ES-I3 (cell line): ENCODE measurements around the gene TLR10.

Experiments
- H3K36me3 ChIP-seq: 2 replicates; pipeline ENCODE4 v1.6.1; 2013; ENCODE audit warnings: mild to moderate bottlenecking, low read length, control low read depth, moderate library complexity; ENCODE audit not compliant: insufficient read depth
- H3K4me1 ChIP-seq: 2 replicates; pipeline ENCODE4 v1.6.1; 2013; ENCODE audit warnings: mild to moderate bottlenecking, control low read depth, low read length; ENCODE audit not compliant: insufficient read depth
- H3K9ac ChIP-seq: 2 replicates; pipeline ENCODE4 v1.6.1; 2013; ENCODE audit warnings: low read depth, mild to moderate bottlenecking, low read length, moderate library complexity
- H3K9me3 ChIP-seq: 2 replicates; pipeline ENCODE4 v1.6.1; 2013; ENCODE audit warnings: mild to moderate bottlenecking, low read length, moderate library complexity; ENCODE audit not compliant: control insufficient read depth, insufficient read depth

TLR10 gene

GRCh38 chr4:38764277-38764676, 18.5 kb downstream of the TLR10 start:
- Histone ChIP-seq H3K9me3 (no peaks in the 10 kb centered on the region), H3K36me3 (no peaks in the 10 kb centered on the region), H3K9ac (no peak overlapping the region), H3K4me1 (no peaks in the 10 kb centered on the region)

DNA sequence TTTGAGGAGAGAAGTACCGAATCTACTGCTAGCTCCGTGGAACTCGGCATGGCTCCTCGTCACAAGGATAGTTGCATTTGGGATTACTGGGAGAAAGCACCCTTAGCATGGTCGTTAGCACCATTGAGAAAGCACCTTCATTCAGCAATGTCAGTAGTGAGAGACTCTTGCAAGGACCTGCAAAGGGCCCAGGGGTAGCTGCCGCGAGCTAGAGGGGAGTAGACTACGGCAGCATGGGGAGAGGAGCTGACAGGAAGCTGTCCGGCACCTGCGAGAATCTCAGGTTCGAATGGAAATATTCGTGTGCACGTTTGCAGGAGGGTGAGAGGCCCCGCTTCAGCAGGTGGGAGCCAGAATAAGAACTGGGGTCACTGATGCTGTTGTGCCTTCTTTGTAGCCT, 20.2 kb downstream of the TLR10 start:
- no peaks in the 10 kb centered on the region for H3K36me3 ChIP-seq
- no peak overlapping the region for H3K9ac ChIP-seq
- no peaks in the 10 kb centered on the region for H3K4me1 ChIP-seq
- no peaks in the 10 kb centered on the region for H3K9me3 ChIP-seq

- H3K9ac ChIP-seq: no peak overlapping the region
- H3K9me3 ChIP-seq: no peaks in the 10 kb centered on the region
- H3K4me1 ChIP-seq: no peaks in the 10 kb centered on the region
- H3K36me3 ChIP-seq: no peaks in the 10 kb centered on the region
Observed at GRCh38 chr4:38759790-38760122, 23.0 kb downstream of the TLR10 start.

- Histone ChIP-seq H3K9ac (no peak overlapping the region), H3K9me3 (no peaks in the 10 kb centered on the region), H3K4me1 (no peaks in the 10 kb centered on the region), H3K36me3 (no peaks in the 10 kb centered on the region)
Observed at GRCh38 chr4:38759113-38759789, 23.5 kb downstream of the TLR10 start.

DNA sequence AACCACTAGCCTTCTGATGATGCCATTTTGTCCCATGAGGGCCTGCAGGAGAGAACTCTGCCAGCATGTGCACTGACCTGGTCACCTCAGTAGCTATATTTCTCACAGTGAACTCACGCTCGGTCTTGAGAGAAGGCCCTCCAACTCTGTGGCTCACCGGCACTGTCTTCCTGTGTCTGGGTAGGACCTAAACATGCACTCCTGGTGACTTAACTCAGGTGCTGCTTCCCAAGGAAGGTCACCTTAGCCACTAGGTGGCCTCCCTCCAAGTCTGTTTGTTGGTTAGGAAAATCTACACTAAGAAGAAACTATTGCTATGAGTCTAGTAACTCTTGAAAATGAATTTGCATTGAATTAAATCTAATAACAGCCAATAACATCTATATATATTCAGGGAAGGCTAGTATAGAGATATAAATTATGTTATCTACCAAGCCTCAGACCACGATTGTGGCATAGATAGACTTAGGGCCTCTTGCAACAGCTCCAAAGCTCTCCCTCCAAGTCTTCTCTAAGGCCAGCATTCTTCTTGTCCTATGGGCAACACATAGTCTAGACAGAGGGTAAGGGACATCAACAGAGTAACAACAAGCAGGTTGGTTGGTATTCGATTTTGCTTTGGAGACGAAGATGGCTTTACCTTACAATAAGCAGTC, 24.7 kb downstream of the TLR10 start:
- Histone ChIP-seq H3K36me3 (no peaks in the 10 kb centered on the region), H3K9me3 (no peaks in the 10 kb centered on the region), H3K4me1 (no peaks in the 10 kb centered on the region; the same call in 1 of the 2 replicates), H3K9ac (no peak overlapping the region)

DNA sequence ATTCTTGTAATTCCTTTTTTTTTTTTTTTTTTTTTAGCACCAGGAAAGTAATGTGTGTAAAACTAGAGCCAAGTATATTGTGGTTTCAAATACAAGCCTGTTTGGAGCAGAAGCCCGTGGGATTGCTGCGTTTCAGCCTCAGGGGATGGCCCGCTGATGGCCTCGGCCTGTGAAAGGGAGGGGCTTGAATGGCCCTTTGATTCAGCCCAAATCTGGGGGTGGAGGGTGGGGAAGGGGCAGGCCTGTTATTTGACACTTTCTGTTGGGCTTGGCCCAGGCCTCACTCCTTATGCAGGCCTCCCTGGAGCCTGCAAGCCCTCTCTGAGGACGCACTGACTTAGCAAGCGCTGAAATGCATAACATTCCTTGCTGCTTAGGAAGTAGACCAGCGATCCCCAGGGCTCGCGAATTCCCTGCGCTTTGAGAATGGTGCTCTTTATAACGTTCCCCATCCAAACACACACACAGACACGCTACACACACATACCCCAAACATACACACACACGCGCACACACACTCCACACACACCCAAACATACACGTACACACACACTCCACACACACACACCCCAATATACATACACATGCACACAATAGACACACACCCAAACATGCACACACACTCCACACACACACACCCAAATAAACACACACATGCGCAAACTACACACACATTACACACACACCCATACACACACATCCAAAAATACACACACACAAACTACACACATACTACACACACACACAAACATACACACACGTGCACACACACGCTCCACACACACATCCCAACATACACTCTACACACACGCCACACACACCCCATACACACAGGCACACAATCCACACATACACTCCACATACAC, 29.6 kb downstream of the TLR10 start:
- peaks cover 9% of the 10 kb centered on the region for H3K4me1 ChIP-seq
- H3K36me3 ChIP-seq: no peaks in the 10 kb centered on the region
- no peaks in the 10 kb centered on the region for H3K9me3 ChIP-seq
- peak overlapping the region; percentile 4; the same call in 1 of the 2 replicates for H3K9ac ChIP-seq

GRCh38 chr4:38752372-38752940, 30.3 kb downstream of the TLR10 start:
- Histone ChIP-seq H3K4me1 (peaks cover 9% of the 10 kb centered on the region), H3K9me3 (no peaks in the 10 kb centered on the region), H3K36me3 (no peaks in the 10 kb centered on the region), H3K9ac (no peak overlapping the region; the same call in 1 of the 2 replicates)

GRCh38 chr4:38751341-38752010, 31.3 kb downstream of the TLR10 start:
- H3K9ac ChIP-seq: no peak overlapping the region
- H3K9me3 ChIP-seq: no peaks in the 10 kb centered on the region; the same call in 1 of the 2 replicates
- H3K4me1 ChIP-seq: peaks cover 9% of the 10 kb centered on the region
- H3K36me3 ChIP-seq: no peaks in the 10 kb centered on the region

- Histone ChIP-seq H3K4me1 (peaks cover 9% of the 10 kb centered on the region), H3K9ac (no peak overlapping the region), H3K9me3 (no peaks in the 10 kb centered on the region; the same call in 1 of the 2 replicates), H3K36me3 (no peaks in the 10 kb centered on the region)
Observed at GRCh38 chr4:38749336-38749735, 33.5 kb downstream of the TLR10 start.

- Histone ChIP-seq H3K9me3 (no peaks in the 10 kb centered on the region; the same call in 1 of the 2 replicates), H3K4me1 (peaks cover 9% of the 10 kb centered on the region)
Observed at GRCh38 chr4:38747629-38748028, 35.2 kb downstream of the TLR10 start.

GRCh38 chr4:38745881-38746280, 36.9 kb downstream of the TLR10 start:
- no peaks in the 10 kb centered on the region for H3K4me1 ChIP-seq
- H3K9ac ChIP-seq: no peak overlapping the region
- H3K36me3 ChIP-seq: no peaks in the 10 kb centered on the region
- no peaks in the 10 kb centered on the region; the same call in 1 of the 2 replicates for H3K9me3 ChIP-seq

More at GRCh38 chr4:38747629-38748028, 35.2 kb downstream of the TLR10 start:
- H3K36me3 ChIP-seq: no peaks in the 10 kb centered on the region
- H3K9ac ChIP-seq: no peak overlapping the region

DNA sequence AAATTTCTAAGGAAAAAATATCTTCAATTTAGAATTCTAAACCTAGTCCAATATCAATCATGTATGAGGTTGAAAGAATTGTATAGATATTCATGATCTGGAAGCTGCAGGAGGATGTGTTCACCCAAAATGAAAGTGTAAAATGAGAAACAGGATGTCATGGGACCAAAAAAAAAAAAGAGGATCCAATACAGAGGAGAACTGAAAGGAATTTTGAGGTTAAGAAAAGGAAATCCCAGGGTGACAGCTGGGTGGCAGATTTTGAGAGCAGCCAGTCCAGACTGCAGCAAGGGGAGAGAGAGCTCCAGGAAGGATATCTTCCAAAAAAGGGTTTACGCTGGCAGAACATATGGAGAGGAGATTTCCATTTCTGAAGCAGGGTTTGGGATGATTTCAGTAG, 38.9 kb downstream of the TLR10 start:
- no peaks in the 10 kb centered on the region; the same call in 1 of the 2 replicates for H3K9me3 ChIP-seq
- no peaks in the 10 kb centered on the region for H3K4me1 ChIP-seq
- no peak overlapping the region for H3K9ac ChIP-seq
- H3K36me3 ChIP-seq: no peaks in the 10 kb centered on the region

GRCh38 chr4:38740303-38740702, 42.5 kb downstream of the TLR10 start:
- Histone ChIP-seq H3K36me3 (no peaks in the 10 kb centered on the region), H3K4me1 (no peaks in the 10 kb centered on the region), H3K9ac (no peak overlapping the region), H3K9me3 (no peaks in the 10 kb centered on the region)
